Measurements from ENCODE around the gene PTTG1IP.

PTTG1IP gene

GRCh38 chr21:44803651-44804050, 69.8 kb downstream of the PTTG1IP start:
- TF ChIP-seq, protein P1, sequence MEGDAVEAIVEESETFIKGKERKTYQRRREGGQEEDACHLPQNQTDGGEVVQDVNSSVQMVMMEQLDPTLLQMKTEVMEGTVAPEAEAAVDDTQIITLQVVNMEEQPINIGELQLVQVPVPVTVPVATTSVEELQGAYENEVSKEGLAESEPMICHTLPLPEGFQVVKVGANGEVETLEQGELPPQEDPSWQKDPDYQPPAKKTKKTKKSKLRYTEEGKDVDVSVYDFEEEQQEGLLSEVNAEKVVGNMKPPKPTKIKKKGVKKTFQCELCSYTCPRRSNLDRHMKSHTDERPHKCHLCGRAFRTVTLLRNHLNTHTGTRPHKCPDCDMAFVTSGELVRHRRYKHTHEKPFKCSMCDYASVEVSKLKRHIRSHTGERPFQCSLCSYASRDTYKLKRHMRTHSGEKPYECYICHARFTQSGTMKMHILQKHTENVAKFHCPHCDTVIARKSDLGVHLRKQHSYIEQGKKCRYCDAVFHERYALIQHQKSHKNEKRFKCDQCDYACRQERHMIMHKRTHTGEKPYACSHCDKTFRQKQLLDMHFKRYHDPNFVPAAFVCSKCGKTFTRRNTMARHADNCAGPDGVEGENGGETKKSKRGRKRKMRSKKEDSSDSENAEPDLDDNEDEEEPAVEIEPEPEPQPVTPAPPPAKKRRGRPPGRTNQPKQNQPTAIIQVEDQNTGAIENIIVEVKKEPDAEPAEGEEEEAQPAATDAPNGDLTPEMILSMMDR (IDR thresholded peaks at IDR 0.05; ENCODE audit: low read depth, low read length): no peak
- TF ChIP-seq POLR2A (IDR thresholded peaks at IDR 0.05; ENCODE audit: extremely low read depth, insufficient read length) (no peak), MYC (IDR thresholded peaks at IDR 0.05; ENCODE audit: low read depth, low read length) (no peak)
- TF ChIP-seq, protein P2, sequence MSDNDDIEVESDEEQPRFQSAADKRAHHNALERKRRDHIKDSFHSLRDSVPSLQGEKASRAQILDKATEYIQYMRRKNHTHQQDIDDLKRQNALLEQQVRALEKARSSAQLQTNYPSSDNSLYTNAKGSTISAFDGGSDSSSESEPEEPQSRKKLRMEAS (IDR thresholded peaks at IDR 0.05; ENCODE audit: low read depth, low read length): no peak
- DNase-seq (ENCODE audit: low read depth): no peak
- no peak overlapping the region for H3K4me3 ChIP-seq (ENCODE audit: low read depth, low read length)

DNA sequence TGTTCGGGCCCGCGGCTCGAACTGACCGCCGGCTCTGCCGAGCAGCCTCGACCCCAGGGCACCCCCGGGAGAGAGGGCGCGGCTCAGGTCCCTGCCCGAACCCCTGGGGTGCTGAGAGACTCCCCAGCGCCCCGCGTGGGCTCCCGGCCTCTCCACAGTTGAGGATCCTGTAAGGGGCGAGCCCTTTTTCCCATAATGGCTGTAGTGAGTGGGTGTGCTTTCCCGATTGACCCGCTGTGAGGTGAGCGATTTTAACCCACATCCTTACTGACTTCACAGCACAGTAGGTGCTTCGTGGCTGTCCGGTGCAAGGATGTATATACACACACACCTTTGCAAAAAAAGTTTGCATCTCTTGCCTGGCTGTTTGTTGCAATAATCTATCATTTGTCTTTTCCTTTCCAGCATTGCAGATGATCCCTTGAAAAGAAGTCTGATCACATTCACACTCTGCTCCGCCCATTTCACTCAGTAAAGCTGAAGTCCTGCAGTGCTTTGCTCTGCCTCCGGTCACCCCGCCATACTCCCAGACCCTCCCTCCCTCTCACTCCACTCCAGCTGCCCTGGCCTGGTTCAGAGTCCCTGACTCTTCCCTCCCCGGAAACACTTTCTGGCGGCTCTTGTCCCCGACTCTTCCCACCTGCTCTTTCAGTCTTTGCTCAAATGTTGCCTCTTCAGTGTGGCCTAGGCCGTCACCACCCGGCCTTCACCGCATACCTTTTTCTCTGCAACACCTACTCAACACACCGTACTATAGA, 70.9 kb downstream of the PTTG1IP start:
- DNase-seq (ENCODE audit: low read depth): peak; percentile 59
- peak overlapping the region; percentile 92 for H3K4me3 ChIP-seq (ENCODE audit: low read depth, low read length)
- no peak for TF ChIP-seq MYC (IDR thresholded peaks at IDR 0.05; ENCODE audit: low read depth, low read length)
- TF ChIP-seq, protein P1 (IDR thresholded peaks at IDR 0.05; ENCODE audit: low read depth, low read length): peak; percentile 4
- TF ChIP-seq POLR2A (IDR thresholded peaks at IDR 0.05; ENCODE audit: extremely low read depth, insufficient read length): no peak
- TF ChIP-seq, protein P2 (IDR thresholded peaks at IDR 0.05; ENCODE audit: low read depth, low read length): no peak

DNA sequence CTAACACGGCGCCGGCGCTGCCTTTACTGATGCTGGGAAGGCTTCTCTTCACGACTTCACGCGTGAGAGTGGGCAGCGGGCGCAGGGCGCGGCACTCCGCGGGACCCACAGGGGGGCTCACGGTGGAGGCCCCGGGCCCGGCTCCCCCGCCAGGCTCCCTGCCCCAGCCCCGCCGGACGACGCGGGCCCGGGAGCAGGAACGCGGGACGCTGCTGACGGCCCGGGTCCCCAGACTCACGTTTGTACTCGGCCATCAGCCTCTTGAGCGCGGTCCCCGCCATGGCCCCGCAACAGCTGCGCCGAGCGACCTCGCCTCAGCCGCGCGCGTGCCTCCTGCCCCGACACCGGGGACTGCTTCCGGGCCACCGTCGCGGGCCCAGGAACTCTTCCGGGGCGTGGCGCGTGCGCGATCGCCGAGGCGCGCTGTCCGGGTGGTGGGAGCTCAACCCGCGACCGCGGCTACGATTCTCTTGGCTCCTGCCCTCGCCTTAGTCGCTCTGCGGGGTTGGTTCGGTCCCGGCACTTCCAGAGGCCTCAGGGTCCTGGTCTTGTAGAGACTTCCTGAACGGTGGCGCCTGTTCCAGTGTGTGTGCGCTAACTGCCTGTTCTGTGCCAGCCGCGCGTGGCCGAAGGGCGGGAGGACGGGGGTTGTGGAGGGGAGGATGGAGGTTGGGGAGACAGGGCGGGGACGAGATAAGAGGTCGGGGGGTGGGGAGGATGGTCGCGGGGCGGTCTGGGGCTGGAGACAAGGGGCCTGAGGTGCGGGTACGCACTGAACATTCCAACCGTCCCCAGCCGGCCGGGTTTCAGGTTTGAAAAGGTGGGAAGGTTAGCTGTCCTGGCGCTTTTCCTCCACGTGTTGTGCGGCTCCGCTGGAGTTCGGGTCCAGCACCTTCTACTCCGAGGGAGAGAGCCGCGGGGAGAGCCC, 71.8 kb downstream of the PTTG1IP start, which contains the start of gene UBE2G2:
UBE2G2 (minus strand) TSS at position 353 of the 928 bp plus-strand sequence; CDS start at position 281, 72 bp downstream.
- H3K4me3 ChIP-seq (ENCODE audit: low read depth, low read length): peak within 1 kb of the TSS; percentile 92
- TF ChIP-seq MYC (IDR thresholded peaks at IDR 0.05; ENCODE audit: low read depth, low read length): peak; percentile 96
- TF ChIP-seq POLR2A (IDR thresholded peaks at IDR 0.05; ENCODE audit: extremely low read depth, insufficient read length): peak; percentile 88
- TF ChIP-seq, protein P2 (IDR thresholded peaks at IDR 0.05; ENCODE audit: low read depth, low read length): peak; percentile 94
- TF ChIP-seq, protein P1 (IDR thresholded peaks at IDR 0.05; ENCODE audit: low read depth, low read length): no peak
- DNase-seq (ENCODE audit: low read depth): peak; percentile 87

DNA sequence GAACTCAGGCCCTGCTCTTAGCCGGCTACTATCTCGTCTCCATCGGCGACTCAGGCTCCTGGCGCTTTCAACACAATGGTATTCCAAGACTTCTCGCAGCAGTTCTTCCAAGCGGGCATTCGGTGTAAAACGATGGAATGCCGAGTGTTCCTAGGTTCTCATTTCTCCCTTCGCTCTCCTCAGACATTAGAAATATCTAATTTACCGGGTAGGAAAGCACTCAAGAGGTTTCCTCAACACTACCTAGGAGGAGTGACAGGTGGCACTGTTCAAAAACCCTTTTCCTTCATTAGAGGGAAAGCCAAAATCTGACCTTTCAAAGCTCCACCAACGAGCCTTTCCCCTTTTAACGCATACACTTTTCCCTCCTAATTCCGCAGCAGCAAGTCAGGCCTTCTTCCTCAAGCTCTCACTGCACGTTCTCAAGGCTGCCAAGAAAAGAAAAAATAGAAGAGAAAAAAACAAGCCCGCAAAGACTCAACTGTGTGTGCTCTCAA, 72.5 kb downstream of the PTTG1IP start:
- peak; percentile 61 for DNase-seq (ENCODE audit: low read depth)
- peak overlapping the region; percentile 92 for H3K4me3 ChIP-seq (ENCODE audit: low read depth, low read length)
- TF ChIP-seq MYC (IDR thresholded peaks at IDR 0.05; ENCODE audit: low read depth, low read length): no peak
- TF ChIP-seq, protein P1 (IDR thresholded peaks at IDR 0.05; ENCODE audit: low read depth, low read length): peak; percentile 27

DNA sequence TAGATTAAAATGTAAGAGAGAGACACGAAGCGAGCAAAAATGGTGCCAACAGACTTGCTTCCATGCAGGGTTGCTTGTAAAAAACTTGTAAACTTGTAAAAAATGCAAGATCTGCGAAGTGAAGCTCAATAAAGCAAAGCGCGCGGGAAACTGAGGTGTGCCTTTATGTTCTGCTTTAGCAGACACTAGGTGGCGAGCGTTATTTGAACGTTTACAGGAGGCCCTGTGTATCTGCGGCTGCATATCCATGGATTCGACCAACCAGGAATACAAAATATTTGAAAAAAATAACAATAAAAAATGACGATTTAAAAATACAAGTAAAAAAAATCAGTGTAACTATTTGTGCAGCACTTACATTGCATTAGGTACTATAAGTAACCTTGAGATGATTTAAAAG, 73.4 kb downstream of the PTTG1IP start:
- DNase-seq (ENCODE audit: low read depth): peak; percentile 56
- TF ChIP-seq, protein P2 (IDR thresholded peaks at IDR 0.05; ENCODE audit: low read depth, low read length): no peak
- TF ChIP-seq, protein P1 (IDR thresholded peaks at IDR 0.05; ENCODE audit: low read depth, low read length): peak; percentile 43
- no peak for TF ChIP-seq POLR2A (IDR thresholded peaks at IDR 0.05; ENCODE audit: extremely low read depth, insufficient read length)
- no peak for TF ChIP-seq MYC (IDR thresholded peaks at IDR 0.05; ENCODE audit: low read depth, low read length)
- peak overlapping the region; percentile 92 for H3K4me3 ChIP-seq (ENCODE audit: low read depth, low read length)
